ENCODE results near the gene DAZAP2.

GRCh38 chr12:51238510-51239334 is at the start of gene DAZAP2:
- TF ChIP-seq EZH2 (IDR thresholded peaks at IDR 0.05; ENCODE audit: borderline replicate concordance, low read depth, low read length, severe bottlenecking) (no peak), CTCF (IDR thresholded peaks at IDR 0.05; ENCODE audit: borderline replicate concordance, extremely low read depth, low read length, poor library complexity, severe bottlenecking) (no peak)

Data from DND-41 (cell line).